HUDEP-2 (cell line): ENCODE results near the gene BCAR1.
"Not testable (repeated sequence)": the region's sequence is repeated elsewhere in the genome, so short reads cannot be mapped to it uniquely, and the experiment has no call there.

ENCODE experiments used
- DNase-seq, 76 experiments: peaks; one replicate each; lab custom pipeline; 2025; ENCODE audit not compliant: unreplicated experiment in 76 of 76; lab: John Stamatoyannopoulos, UW

BCAR1 gene

DNA sequence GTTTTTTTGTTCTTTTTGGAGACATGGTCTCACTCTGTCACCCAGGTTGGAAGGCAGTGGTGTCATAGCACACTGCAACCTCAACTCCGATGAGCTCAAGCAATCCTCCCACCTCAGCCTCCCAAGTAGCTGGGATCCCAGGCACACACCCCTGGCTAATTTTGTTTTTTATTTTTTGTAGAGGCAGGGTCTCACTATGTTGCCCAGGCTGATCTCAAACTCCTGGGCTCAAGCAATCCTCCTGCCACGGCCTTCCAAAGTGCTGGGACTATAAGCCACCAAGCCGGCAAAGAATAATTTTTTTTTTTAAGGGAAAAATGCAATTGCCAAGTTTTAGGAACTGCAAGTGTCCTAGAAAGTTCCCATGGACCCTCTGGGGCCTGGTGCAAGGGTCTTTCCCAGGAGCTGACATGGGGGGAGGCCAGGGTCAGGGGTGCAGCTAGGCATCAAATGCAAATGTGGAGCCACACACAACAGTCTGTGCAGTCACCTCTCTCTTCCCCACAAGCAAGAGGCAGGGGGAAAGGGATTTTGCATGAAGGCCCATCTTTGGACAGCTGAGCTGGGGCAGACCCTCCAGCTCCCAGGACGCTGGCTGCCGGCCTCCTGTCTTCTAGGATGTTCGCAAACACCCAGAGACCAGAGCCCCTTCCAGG, 20.1 kb upstream of the BCAR1 start:
- DNase-seq, result no peak

DNA sequence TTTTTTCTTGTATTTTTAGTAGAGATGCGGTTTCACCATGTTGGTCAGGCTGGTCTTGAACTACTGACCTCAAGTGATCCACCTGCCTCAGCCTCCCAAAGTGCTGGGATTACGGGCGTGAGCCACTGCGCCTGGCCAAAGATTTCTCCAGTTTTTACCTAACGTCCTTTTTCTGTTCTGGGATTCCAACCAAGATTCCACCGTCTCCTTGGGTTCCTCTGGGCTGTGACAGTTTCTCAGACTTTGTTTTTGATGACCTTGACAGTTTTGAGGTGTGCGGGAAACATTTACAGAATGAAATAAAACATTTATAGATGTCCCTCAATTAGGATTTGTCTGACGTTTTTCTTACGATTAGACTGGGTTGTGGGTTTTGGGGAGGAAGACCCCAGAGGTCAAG, 17.9 kb upstream of the BCAR1 start:
- DNase-seq, result not testable (repeated sequence)

DNA sequence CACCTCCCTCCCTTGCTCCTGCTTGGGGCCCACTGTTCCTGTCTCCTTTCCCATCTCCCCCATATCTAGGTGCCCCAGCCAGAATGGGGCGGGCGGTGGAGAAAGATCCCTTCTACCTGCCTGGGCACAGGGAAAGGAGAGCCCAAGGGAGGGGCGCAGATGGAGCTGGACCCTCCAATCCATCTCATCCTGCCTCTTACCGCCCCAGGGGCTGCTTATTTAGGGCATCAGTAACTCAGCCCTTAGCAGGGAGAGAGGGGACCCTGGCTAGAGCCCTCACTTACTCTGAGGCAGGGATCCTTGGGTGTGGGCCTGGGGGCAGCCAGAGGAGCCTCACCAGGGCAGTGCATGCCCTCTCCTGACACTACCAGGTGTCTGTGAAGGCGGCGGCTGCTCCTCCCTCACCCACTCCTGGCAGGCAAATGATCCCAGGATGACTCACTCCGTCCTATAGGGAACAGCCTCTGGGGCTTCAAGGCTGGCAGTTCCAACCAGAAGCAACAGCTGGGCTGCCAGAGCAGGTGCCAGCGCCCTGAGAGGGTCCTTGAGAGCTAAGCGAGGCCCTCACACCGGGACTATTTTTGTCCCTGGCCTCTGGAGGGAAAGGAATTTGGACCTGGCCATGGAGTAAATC, 16.3 kb upstream of the BCAR1 start:
- no peak for DNase-seq

DNA sequence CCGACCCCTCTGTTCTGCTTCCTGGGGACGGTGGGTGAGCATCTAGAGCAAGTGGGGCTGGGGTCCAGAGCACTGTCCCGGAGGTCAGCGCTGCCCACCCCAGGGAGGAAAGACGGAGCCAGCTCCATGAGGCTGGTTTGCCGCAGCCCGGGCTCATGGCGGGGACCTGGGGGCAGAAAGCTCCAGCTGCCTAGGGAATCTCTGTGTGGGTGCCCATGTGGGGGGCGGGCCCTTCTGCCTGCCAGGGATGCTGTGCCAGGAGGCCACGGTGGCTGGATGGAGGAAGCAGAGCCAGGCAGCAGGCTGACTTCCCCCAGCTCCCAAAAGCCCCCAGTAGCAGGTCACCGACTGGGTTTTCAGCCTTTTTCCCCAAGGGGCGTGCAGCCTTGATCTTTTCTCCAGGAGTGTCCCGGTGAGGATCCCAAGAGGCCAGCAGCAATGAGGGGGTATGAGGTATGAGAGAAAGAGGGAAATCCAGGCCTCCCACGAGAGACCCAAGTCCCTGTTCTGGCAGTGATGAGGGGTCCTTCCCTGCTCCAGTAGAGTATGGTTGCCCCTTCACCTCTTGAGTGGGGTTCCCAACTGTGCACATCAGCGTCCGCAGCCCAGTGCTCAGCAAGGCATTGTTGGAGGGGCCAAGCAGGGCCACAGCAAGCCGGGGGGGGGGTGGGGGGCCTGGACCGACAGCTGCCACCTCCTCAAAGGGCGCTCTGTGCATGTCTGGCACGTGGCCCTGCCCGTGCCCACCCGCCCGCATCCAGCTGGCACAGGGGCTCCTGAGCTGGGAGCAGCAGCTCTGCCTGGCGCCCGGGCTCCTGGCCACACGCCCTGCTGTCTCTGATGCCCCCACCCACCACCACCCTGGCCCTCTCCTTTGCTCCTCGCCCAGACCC, 15.6 kb upstream of the BCAR1 start:
- no peak for DNase-seq

DNA sequence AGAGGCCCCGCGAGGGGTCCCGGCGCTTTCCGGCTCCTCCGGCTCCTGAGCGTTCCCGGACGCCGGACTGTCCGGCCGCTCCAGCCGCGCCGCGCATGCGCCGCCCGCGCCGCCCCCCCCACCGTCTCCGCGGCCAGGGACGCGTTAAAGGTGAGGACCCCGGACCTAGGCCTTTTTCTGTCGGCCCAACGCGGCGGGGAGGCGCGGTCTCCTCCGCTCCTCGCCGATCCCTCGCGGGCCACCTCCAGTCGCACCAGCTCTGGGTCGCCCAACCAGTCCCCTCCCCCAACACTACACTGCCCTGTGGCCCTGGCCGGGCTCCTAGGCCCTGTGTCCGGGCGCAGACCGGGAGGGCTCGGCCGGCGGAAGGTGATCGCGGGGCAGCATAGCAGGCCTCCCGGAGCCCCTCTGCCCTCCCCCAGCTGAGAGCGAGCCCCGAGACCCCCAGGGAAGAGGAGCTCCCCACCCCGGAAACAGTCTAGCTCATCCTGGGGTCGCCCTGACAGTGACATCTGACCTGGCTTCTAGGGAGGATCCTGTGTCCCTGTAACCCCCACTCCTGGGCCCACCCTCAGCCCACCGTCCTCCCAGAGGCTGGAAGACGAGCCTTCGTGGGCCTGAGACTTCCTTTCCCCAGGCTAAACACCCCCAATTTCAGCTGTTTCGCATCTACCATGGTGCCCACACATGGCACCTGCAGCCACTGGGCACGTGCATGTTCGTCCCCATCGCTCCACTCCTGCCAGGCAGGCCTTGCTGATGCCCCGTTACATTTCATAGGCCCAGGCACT, 14.7 kb upstream of the BCAR1 start:
- peak in 61 of 76 experiments; percentile 10 to 75 (median 49) for DNase-seq

DNA sequence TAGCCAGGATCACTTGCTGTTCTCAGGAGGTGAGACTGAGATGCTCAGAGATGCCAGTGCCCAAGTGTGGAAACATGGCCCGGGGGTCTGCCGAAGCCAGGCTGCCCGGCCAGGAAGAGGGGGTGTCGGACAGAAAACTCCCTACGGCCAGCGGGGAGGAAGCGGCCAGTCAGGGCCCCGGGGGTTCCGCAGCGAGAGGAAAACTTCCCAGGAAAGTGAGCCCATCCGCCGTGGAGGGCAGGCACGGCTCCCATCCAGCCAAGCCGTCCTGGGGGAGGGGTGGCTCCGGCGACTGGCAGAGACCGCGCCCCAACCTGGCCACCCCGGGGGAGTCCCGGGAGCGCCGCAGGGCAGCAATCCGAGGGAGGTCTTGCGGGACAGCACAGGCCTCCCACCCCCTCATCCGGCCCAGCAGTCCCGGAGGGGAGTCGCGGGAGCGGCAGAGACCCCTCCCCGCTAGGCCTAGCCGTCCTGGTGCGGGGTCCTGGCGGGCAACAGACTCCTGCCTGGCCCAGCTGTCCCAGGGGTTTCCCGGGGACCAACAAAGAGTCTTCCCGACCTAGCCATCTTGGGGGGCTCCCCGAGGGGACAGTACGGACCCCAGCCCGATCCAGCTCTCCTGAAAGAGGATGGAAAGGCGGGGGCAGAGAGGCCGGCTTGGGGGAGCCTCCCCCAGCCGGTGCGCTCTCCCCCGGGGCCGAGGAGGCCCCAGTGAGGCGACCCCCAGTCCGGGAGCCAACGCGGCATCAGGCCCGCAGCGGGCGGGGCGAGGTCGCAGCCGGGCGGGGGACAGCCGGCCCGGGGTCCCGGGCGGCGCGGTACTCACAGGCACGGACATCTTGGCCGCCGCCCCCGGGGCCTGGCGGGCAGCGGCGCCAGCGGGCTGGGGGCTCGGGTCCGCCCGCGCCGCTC, 13.8 kb upstream of the BCAR1 start:
- peak in 5 of 76 experiments; percentile 17 to 28 (median 19) for DNase-seq

DNA sequence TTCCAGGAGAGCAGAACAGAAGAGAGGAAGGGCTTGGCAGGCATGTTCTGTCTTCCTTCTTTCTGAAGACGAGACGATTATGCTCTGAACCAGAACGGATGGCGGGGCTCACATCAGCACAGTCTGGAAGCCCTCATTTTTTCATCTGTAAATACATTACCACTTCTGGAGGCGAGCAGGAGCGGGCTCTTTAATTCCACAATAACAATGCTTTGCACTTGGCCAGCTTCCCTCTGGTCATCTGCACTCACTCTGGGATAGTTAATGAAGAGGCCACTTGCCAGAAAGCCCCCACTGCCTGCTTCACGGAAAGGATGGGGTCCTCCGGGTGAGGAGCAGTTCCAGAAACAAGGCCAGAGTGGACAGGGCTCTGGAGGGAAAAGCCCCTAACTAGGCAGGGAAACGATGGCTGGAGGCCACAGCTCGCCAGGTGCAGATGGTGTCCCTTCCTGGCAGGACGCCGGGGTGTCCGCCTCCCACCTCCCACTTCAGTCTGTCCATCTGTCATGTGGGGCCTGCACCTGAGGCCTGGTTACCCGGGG, 13.1 kb upstream of the BCAR1 start:
- DNase-seq, result peak in 2 of 76 experiments; percentile 16 to 23

DNA sequence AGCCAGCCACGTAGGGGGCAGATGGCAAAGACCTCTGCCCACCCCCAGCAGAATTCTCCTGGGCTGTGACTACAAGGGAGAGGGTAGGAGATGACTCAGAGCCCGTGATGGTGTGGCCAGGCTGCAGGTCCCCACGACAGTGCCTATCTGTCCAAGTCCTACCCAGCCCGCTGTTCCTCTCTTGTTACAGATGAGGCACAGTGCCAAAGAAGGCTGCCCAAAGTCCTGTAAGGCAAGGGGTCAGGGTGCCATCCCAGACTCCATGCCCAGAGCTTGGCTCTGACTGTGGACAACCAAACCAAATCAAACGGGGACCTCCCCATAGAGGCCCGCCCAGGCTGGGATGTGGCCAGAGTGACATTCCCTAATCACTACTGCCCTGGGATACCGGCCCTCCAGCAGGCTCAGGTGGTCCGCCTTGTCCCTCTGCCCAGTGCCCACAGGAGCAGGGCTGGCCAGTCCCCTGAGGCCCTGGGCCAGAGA, 12.6 kb upstream of the BCAR1 start:
- DNase-seq, result peak in 58 of 76 experiments; percentile 11 to 76 (median 44)

DNA sequence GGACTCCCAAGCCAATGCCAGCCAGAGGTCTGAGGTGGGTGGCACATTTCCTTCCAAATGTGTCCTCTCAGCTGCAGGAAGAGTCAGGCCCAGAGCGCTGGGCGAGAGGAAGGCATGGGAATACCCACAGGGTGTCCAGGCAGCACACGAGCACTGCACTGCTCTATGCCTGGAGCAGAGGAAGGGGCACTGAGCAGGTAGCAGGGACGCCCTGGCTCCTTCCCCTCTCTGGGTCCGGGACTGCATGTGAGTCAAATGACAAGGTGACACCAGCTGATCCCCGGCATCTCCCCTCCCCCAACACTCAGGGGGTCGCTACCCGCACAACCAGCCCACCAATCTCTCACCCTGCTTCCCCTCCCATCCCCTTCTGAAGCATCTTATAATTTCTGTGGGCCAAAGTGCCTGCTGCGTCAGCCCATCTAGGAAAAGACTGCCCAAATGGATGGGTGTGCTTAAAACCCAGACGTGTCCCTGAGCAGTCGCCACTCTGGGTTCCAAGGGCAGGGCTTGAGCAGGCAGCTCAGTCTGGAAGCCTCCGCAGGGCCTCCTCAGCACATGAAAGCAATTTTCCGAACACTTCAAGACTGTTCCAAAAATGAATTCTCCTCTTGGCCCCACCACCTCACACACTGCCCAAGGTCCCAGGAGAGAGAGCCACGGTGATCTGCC, 12.0 kb upstream of the BCAR1 start:
- DNase-seq, result no peak

DNA sequence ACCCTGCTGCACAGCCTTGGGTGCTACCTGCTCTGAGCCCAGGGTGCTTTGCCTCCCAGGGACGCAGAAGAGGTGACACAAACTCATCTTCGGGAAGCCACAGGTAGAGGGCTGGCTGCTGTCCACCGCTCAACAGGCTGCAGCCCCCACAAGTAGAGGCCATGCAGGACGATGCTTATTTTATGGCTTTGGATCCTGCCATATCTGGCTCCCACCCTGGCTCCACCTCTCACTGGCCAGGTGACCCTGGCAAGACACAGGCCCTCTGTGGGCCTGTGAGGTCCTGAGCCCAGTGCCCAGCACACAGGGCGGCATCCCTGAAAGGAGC, 11.3 kb upstream of the BCAR1 start:
- DNase-seq, result no peak

DNA sequence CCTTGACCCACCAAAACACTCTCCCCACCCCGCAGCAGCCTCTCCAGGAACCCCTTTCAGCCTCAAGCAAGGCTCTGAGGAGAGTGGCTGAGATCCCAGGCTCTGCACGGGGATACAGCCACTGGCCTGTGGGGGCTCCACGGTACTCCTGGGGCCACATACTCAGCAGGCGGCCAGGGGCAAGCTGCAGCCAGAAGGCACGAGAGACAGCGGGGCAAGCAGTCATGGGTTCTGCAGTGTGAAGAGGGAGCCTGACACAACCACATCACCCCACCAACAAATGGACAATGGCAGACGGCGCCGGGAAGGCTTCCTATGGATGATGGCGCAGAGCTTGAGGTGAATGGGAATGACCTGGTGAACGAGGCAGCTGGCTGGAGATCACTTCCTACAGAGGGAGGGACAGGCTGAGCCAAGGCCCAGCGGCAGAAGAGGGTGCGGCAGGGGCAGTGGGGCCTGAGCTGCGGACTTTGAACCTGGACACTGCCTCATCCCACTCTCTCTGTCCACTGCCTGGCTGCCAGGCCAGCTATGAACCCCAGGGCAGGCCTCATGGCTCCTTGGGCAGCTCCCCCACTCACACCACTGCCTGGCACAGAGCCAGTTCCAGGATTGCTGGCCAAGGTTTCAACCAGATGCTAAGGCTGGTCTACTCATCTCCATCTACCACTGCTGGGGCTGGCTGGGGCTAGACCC, 10.8 kb upstream of the BCAR1 start:
- DNase-seq, result peak in 13 of 76 experiments; percentile 9 to 42 (median 17)

DNA sequence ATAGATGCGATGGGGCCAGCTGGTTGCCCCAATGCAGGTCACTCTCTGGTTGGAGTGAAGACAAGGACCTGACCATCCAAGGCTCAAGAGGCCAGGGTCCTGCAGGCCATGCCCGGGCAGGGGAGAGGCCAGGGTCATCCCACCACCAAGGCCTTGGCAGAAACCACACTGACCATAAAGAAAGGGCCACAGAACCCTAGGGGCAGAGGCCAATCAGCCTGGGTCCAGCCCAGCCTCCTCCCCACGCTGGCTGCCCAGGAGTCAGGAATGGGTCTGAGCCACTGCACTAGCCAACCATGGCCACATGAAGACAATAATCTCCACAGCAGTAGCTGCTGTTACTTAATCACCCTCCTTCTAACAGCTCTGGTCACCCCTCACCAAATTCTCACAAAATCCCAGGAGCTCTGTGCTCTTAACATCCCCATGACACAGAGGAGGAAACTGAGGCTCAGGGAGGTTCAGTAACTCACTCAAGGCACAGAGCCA, 10.2 kb upstream of the BCAR1 start:
- DNase-seq, result no peak

DNA sequence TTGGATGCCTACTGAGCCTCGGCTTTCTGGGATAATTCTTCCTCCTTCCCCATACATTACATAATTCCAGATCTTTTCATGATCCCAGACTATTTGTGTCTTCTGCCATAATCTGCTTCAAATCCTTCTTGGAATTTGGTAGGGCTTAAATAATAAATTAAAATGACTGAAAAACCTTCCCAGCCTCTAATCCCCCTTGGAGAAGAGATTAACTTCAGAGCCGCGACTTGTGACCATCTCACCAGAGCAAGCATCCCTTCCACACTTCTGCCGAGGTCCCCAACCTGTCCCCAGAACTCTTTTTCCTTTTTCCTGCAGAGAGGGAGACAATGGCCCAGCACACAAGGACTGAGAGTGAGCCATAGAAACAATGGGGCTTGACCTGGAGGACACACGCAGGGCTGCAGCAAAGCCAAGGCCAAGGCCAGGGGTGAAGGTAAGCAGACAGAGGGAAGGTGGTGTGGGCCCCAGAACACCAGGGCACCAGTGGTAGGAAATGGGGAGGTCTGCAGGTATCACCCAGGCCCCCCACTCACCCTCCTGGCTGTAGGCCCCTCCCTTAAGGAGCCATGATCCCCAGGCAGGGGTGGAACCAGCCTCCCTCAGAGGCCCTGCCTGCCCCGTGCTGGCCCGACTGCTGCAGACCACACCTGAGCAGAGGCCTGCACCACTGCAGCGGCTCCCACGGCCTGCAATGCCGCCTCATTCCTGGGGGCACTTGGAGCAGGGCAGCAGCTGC, 9.6 kb upstream of the BCAR1 start:
- DNase-seq, result no peak

DNA sequence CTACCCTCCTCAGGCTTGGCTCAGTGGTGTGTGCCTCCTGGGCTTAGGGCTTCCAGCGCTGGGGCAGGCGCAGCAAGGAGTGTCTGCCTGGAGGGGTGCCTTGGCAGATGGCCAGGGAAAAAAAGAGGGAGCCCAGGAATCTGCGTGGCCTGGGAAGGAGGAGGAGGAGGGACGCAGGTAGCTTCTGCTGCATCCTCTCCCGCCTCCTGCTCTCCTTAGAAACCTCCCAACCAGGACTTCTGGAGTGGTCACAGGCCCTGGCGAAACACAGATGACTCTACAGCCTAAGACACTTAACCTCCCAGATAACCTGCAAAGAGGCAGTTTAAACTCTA, 7.3 kb upstream of the BCAR1 start:
- DNase-seq, result no peak

DNA sequence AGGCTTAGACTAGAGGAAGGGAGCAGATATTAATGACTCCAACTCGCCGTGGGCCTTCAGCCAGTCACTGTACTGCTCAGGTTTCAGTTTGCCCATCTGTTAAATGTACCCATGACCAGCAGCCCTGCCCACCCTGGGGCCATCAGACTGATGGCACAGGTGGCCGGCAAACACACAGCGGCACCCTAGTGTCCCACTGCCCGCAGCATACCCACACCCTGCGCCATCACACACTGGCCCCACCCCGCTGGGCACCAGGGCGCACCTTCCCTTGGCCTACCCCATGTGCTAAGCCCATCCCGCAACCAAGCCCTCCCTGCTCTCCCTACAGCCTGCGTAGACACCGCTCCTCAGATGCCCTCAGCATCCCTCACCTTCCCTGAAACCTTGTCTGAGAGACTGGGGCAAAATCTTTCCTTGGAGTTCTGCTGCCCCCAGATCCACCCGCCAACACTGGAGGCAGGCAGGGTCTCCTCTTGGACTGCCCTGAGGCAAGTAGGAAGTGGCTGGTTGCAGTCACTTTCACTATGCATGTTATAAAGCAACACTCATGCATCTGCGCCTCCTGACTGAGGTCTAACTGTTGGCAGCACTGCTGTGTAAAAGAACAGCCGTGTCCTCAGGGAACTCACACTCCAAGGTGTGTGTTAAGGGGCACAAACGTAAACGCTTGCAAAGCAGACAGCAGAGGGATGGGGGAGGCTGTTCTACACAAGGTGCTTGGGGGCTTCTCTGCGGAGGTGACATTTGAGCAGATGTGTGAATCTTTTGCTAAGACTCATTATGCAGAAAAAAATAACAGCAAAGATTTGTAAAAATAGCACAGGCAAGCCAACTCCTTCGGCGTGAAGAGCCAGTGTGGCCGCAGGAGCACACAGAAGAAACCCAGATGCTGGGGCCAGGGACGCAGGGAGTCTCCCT, 6.7 kb upstream of the BCAR1 start:
- DNase-seq, result no peak

DNA sequence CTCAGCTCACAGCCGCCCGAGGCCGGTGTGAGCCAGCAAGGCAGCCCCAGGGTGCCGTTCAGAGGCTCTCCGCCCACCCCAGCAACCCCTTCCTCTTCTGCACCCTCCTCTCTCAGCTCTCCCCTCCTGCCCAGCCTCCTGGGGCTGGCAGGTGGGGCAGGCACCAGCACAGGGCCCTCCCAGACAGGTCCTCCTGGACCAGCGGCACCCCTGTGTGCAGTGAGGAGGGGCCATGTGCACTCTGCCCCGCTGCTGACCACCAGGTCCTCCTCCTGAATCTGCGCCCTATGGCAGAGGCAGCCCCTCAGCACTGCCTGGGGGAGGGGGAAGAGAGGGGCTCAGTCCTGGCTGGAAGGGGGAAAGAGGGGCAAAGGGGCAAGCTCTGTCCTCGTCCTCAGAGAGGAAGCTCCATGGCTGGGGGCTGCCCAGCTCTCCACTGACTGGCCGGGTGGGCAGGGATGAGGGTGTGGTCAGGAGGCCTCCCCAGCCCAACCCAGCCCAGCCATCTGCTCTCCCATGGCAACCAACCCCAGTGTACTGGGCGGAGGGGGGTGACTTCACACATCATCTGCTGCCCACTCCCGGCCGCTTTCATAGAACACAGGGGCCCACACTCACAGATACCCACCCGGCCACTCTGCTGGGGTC, 5.4 kb upstream of the BCAR1 start:
- DNase-seq, result peak in 55 of 76 experiments; percentile 10 to 75 (median 47)
